NCI-H187 (cell line): Measurements from ENCODE around the gene TECPR2.

Source experiments
- DNase-seq, 2 experiments: peaks; one replicate each; lab custom pipeline; 2025; lab: John Stamatoyannopoulos, UW

Gene TECPR2

DNA sequence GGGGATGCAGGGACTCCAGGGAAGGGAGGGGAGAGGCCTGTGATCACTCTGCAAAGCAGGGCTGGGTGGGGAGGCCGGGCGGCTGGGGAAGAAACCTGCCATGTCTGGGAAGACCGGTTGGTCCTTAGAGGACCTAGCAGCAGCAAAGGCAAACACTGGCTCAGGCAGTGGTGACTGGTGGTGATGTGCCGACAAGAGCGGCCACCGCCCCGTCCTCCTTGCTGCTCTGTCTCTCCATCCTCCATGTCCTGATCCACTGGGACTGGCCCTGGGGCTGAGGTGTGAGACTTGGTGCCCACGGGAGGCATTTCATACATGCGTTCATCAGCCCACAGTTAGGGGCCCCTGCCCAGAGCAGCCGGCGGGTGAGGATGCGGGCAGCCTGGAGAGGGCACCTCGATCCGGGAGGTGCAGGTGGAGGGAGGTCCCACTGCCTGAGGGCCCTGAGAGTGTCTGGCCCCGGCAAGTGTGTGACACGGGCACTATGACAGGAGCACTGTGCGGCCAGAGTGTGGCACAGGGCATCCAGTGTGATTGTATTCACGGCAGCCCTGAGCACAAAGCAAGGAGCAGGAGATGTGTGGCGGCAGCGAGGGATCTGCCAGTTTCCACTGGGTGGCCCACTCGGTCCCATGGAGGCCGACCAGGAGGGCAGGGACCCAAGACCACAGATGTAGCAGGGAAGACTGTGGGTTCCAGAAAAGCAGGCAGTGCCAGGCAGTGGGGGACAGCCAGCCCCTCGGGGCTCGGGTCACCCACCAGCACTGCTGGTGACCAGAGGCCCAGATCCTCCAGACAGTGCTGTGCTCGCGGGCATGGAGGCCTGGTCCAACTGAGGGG is 133.0 kb downstream of the TECPR2 start:
- DNase-seq: no peak

DNA sequence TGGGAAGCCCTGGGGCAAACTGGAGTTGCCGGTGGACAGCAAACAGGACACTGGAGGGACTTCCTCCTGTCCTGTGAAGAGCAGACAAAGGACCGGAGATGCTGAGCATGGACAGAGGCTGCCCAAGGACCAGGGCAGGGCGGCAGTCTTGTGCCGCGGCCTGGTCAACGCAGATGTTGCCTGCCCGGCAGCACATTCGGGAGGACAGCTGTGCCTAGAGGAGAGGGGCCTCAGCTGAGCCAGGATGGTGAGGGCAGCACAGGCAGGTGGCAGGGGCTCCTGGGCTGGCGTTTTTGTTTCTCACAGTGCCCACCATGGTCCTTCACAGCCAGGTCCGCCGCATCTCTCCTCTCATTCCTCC is 133.6 kb downstream of the TECPR2 start:
- DNase-seq: no peak

GRCh38 chr14:102496958-102497744 is 134.4 kb downstream of the TECPR2 start:
- DNase-seq: no peak

- DNase-seq: no peak
Measured at GRCh38 chr14:102497998-102498677, 135.4 kb downstream of the TECPR2 start.

DNA sequence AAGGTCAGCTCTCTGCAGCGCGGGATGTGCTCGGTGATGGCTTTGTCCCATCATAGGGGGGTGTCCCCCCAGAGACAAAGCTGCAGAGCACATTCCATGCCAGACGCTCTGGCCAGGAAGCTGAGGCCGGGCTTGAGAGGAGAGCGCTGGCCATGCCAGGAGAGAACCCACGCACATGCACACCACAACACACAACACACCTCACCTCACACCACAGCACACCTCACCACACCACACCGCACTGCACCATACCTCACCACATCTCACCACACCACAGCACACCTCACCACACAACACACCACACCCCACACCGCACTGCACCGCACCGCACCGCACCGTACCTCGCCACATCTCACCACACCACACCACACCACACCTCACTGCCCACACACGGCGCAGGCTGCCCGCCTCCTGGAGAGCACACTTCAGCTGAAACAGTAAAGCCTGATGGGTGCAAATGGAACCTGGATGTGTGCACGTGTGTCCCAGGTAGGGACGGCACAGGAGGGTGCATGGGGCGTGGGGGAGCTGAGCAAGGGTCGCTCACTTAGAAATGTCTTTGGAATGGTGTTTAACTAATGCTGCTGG is 136.0 kb downstream of the TECPR2 start:
- DNase-seq: no peak

DNA sequence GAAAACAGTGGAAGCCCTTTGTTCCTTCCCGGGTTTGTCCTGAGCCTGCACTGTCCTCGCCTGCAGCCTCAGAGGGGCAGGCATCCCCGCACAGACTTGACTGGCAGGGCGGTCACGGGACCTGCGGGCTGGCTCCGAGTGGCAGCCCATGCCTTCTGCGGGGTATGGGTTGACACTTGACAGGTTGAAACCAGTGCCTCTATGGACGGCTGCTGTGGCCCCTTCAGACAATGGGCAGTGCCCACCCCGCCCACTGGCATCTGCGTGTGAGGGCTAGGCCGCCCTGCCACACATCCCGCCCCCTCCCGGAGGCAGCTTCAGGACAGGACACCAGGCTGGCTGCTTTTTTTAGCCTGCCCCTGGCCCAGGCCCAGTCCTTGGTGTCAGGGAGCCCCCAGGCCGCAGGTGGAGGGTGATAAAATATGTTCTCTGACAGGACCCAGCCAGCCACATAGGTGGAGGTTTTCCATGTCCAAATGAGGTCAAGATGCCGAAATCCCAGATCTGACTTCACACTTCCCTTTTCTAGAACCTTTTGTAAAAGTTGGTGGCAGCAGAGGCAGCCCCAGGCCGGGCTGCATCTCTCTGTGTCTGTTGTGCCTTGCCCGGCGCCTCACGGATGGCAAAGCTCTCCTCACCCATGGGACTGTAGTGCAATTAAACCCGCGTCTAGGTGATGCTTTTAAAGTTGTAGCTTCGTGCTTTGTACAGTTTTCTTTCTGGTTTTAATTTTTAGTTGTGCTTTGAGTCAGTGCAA is 136.8 kb downstream of the TECPR2 start:
- no peak for DNase-seq

- no peak for DNase-seq
Measured at GRCh38 chr14:102500158-102500662, 137.5 kb downstream of the TECPR2 start.

DNA sequence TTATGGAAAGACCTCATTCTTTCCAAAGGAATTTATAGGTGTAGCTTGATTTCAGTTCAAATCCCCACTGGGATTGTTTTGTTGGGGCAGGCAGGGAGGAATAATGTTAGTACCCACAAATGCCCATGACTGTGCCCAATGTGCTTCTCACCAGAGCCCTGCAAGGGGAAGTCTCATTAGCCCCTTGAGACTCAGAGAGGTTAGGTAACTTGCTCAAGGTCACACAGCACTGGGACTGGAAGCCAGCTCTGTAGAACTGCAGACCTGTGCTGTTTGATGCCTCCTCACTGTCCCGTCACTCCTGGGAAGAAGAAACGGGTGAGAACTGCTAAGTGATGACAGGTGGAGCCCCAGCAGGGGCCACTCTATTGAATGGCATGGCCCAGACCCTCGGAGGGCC is 138.0 kb downstream of the TECPR2 start:
- no peak for DNase-seq

- DNase-seq: no peak
Measured at GRCh38 chr14:102501751-102502315, 139.1 kb downstream of the TECPR2 start.

DNA sequence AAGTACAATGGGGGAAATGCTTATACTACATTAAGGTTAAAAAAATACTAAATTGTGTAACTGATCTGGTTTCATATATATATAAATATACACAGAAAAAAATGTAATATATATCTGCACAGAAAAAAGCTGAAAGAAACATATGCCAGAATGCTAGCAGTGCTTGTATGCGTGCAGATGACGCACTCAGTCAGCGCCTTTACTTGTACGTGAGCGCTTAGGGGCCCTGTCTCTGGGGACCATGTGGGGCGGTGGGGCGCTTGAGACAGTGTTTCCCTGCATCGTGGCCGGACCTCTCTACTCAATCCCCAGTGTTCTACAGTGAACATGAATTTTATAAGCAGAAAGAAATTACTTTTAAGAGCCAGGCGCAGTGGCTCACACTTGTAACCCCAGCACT is 139.8 kb downstream of the TECPR2 start:
- DNase-seq: no peak

GRCh38 chr14:102503641-102504327 is 141.0 kb downstream of the TECPR2 start:
- no peak for DNase-seq

DNA sequence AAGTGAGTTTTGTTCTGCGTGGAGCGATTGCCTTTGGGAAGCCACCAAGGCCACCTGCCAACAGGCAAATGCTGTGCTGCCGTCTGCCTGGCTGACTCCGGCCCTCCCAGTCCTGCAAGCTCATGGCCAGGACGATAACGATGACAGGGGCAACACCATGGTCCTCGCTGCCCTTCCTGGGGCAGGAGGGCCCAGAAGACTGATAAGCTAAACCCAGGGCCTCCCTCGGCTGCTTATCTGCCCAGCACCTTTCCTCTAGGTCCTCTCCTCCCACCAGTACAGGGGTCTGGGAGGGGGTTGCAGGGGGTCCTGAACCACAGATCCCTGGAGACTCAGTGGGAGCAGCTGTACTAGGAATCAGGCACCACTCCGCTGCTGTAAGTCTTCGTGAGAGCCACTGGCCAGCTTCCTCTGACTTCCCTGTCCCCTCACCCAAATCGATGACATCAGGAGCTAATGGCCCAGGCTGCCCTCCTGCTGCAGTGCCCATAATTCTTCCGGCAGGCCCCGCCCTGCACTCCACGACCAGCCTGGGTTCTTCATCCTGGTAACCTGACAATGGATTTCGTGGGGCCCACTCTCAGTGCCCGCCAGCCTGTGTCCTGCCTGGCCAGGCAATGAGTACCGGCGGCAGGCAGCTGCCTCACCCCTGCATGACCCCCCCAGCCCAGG is 141.7 kb downstream of the TECPR2 start:
- DNase-seq: no peak

- no peak for DNase-seq
Measured at GRCh38 chr14:102505000-102505619, 142.4 kb downstream of the TECPR2 start.

- no peak for DNase-seq
Measured at GRCh38 chr14:102505775-102506625, 143.3 kb downstream of the TECPR2 start.

GRCh38 chr14:102506626-102506925 is 143.8 kb downstream of the TECPR2 start:
- DNase-seq: no peak

DNA sequence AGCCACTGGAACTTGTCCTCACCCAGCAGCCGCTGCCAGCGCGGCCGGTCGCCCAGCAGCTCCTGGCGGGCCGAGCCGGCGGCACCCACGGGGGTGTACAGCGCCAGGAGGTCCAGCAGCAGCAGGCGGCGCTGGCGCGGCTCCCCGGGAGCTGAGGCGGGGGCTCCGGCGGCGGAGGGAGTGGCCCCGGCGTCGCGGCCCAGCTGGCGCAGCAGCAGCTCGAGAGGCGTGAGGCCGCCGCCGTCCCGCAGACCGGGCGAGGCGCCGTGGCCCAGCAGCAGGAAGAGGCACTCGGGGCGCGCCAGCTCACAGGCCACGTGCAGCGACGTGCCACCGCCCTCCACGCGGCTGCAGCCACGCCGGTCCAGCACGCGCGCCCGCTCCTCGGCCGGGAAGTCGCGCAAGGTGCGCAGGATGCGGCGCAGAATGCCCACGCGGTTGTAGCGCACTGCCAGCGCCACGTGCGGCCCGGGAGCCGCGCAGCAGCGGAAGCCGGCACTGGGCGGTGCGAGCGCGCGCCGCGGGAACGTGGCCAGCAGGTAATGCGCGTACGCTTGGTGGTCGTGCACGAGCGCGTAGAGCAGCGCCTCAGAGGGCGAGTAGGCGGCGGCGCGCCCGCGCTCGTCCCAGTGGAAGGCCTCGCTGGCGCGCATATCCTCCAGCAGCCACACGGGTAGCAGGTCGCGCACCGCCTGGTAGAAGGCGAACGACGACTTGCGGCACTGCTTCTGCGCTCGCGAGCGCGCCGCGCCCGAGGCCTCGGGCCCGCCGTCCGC is 144.5 kb downstream of the TECPR2 start:
- no peak for DNase-seq

- no peak for DNase-seq
Measured at GRCh38 chr14:102507857-102508312, 145.1 kb downstream of the TECPR2 start.

DNA sequence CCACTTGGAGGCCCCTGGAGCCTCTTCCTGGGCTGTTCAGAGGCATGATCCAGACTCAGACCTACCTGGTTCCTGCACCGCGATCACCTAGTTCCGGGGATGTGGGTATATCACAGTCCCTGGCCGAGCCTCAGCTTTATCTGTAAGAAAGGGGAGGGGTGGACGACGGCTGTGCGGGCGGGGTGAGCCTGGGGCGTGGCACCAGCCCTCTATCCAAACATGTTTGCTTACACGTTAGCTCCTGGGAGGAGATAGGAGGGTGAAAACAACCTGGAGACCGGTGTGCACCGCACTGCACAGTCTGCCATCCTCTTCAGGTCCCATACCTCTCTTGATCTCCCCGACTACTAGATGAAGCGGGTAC is 145.7 kb downstream of the TECPR2 start:
- DNase-seq: no peak
